Karpas-422 (cell line): Measurements from ENCODE around the gene CRIP3. TPM values are rescaled to one million over a fixed set of nuclear protein-coding genes. Genes with fewer than 3 reads are reported as not detected.

Experiments used
- DNase-seq: peaks from one replicate; pipeline ENCODE4 v3.0.0-alpha.2; 2015
- H2AFZ ChIP-seq: fragments of 200-600 bp; sonication (generic); 2 replicates; pipeline ENCODE4 v1.6.1; 2014; ENCODE audit warnings: antibody characterized with exemption, low read length, mixed read lengths
- H3K27ac ChIP-seq: fragments of 200-600 bp; sonication (generic); 2 replicates; pipeline ENCODE4 v1.5.1; 2014; ENCODE audit warnings: mild to moderate bottlenecking, low read length, moderate library complexity
- H3K27me3 ChIP-seq: fragments of 200-600 bp; sonication (generic); 2 replicates; pipeline ENCODE4 v1.6.1; 2014; ENCODE audit warnings: low read length, mixed read lengths
- H3K36me3 ChIP-seq: fragments of 200-600 bp; sonication (generic); 2 replicates; pipeline ENCODE4 v1.6.1; 2014; ENCODE audit warnings: low read length, mixed read lengths; ENCODE audit not compliant: insufficient read depth
- H3K4me1 ChIP-seq: fragments of 200-600 bp; sonication (generic); 2 replicates; pipeline ENCODE4 v1.6.1; 2014; ENCODE audit warnings: mild to moderate bottlenecking, low read length, mixed read lengths
- H3K4me2 ChIP-seq: fragments of 200-600 bp; sonication (generic); 2 replicates; pipeline ENCODE4 v1.6.1; 2014; ENCODE audit warnings: low read length, low read depth, mild to moderate bottlenecking; ENCODE audit not compliant: poor library complexity, severe bottlenecking
- H3K4me3 ChIP-seq: fragments of 200-600 bp; sonication (generic); 2 replicates; pipeline ENCODE4 v1.5.1; 2014; ENCODE audit warnings: mild to moderate bottlenecking, antibody characterized with exemption, low read length, mixed read lengths
- H3K79me2 ChIP-seq: fragments of 200-600 bp; sonication (generic); 2 replicates; pipeline ENCODE4 v1.6.1; 2014; ENCODE audit warnings: mild to moderate bottlenecking, low read length, mixed read lengths
- H3K9ac ChIP-seq: fragments of 200-600 bp; sonication (generic); 2 replicates; pipeline ENCODE4 v1.6.0; 2014; ENCODE audit warnings: low read length
- H3K9me2 ChIP-seq: fragments of 200-600 bp; sonication (generic), shearing (Covaris generic); replicated peaks from 2 replicates; pipeline ENCODE4 v1.6.0; 2014; ENCODE audit warnings: mild to moderate bottlenecking, low read length, moderate library complexity; ENCODE audit not compliant: insufficient read depth
- H3K9me3 ChIP-seq: fragments of 300-700, 200-600 bp; sonication (generic); 2 replicates; pipeline ENCODE4 v1.6.1; 2014; ENCODE audit warnings: low read length, mixed read lengths
- H4K20me1 ChIP-seq: fragments of 200-600 bp; sonication (generic); 2 replicates; pipeline ENCODE4 v1.6.1; 2014; ENCODE audit warnings: mild to moderate bottlenecking, antibody characterized with exemption, low read length, low read depth; ENCODE audit not compliant: insufficient read depth
- total RNA-seq: library from RNA; depleted of rRNA; stranded (reverse); fragments of >200 nt; shearing (Covaris generic); gene quantifications from 2 replicates; pipeline ENCODE4 v1.2.3, GENCODE V29; 2014; ENCODE audit warnings: low replicate concordance

The CRIP3 gene
- total RNA-seq, 1 experiment from 2014 or later, result 56.8 TPM

DNA sequence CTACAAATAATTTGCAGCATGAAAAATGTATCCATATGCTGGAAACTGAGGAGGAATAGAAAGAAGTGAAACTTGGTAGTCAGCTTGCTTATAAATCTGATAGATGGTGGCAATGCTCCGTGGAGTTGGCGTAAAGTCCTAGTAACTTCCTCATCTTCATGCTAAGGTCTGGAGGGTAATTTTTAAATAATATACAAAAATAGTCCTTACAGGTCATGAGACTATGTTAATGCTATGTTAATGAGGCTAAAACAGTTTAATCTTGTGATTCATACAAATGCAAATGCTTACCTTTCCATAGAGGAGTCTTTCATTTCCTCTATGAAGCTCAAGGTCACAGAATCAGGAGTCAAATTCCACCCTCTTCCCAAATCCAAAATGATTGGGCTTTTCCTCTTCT is 9.4 kb upstream of the CRIP3 start:
- peak overlapping the region; percentile 24; the same call in 1 of the 2 replicates for H2AFZ ChIP-seq
- H3K9me3 ChIP-seq, result no peaks in the 10 kb centered on the region
- peak overlapping the region; percentile 58 for H3K4me3 ChIP-seq
- H4K20me1 ChIP-seq, result no peaks in the 10 kb centered on the region
- no peaks in the 10 kb centered on the region for H3K36me3 ChIP-seq
- peaks cover 79% of the 10 kb centered on the region for H3K4me1 ChIP-seq
- peak; percentile 93 for DNase-seq
- H3K4me2 ChIP-seq, result peak overlapping the region; percentile 88
- H3K79me2 ChIP-seq, result no peaks in the 10 kb centered on the region
- no peaks in the 10 kb centered on the region for H3K9me2 ChIP-seq
- H3K27ac ChIP-seq, result peak overlapping the region; percentile 95
- no peaks in the 10 kb centered on the region for H3K27me3 ChIP-seq
- H3K9ac ChIP-seq, result peak overlapping the region; percentile 67

DNA sequence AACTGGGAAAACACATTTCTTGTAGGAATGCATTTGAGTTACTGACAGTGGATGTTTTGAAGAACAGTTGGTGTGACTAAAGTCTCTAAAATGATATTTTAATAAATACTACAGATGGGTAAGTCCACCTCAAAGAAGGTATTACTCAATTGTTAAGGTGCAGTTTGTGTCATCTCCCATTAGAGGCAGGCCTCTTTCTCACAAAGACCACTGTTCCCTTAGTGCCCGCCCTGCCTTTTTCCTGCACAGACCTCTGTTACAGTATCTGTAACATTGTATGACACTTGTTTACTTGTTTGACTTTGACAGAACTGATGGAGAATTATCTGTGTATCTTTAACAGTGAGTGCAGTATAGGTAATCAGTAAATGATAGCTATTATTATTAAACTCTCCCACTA is 5.2 kb upstream of the CRIP3 start:
- Histone ChIP-seq H3K4me1 (peaks cover 71% of the 10 kb centered on the region), H3K9me2 (no peaks in the 10 kb centered on the region), H2AFZ (peak overlapping the region; percentile 19; the same call in 1 of the 2 replicates), H3K27me3 (no peaks in the 10 kb centered on the region), H3K36me3 (no peaks in the 10 kb centered on the region), H3K9me3 (no peaks in the 10 kb centered on the region), H3K4me2 (no peak overlapping the region), H3K9ac (no peak overlapping the region), H3K27ac (peak overlapping the region; percentile 84), H4K20me1 (no peaks in the 10 kb centered on the region), H3K4me3 (no peak overlapping the region), H3K79me2 (no peaks in the 10 kb centered on the region)
- DNase-seq, result peak; percentile 58

DNA sequence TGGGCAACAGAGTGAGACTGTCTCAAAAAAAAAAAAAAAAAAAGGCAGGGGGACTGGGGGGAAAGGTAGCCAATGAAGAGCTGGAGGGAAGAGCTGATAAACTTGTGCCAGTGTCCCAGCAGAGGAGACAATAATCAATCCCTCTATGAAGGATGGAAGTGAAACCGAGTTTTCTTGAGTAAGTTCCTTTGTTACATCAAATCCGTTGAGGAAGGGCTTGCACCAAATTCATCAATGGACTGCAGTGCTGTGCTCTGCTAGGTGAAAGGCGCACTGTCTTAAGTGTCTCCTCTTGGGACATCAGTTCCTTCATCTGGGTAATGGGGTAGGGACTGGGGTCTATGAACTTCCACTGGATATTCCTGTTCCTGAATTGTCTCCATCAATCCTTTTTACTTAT is 3.0 kb upstream of the CRIP3 start:
- H3K4me3 ChIP-seq, result no peak overlapping the region
- H3K4me1 ChIP-seq, result peaks cover 63% of the 10 kb centered on the region
- no peaks in the 10 kb centered on the region for H3K36me3 ChIP-seq
- H4K20me1 ChIP-seq, result no peaks in the 10 kb centered on the region
- no peak overlapping the region for H3K27ac ChIP-seq
- no peaks in the 10 kb centered on the region for H3K9me3 ChIP-seq
- H3K9me2 ChIP-seq, result no peaks in the 10 kb centered on the region
- no peak overlapping the region for H2AFZ ChIP-seq
- H3K9ac ChIP-seq, result no peak overlapping the region
- H3K27me3 ChIP-seq, result no peaks in the 10 kb centered on the region
- peak; percentile 41 for DNase-seq
- no peak overlapping the region for H3K4me2 ChIP-seq
- H3K79me2 ChIP-seq, result no peaks in the 10 kb centered on the region

DNA sequence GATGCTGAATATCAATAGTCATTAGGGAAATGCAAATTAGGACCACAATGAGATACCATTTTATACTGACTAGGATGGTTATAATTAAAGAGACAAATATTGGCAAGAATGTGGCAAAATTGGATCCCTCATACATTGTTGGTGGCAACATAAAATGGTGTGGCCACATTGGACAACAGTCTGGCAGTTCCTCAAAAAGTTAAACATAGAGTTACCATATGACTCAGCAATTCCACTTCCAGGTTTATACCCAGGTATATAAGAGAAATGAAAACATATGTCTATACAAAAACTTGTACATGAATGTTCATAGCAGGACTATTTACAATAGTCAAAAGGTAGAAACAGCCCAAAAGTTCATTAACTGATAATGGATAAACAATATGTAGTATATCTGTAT is 2.0 kb upstream of the CRIP3 start:
- Histone ChIP-seq H3K9ac (no peak overlapping the region), H3K9me2 (no peaks in the 10 kb centered on the region), H3K36me3 (no peaks in the 10 kb centered on the region), H2AFZ (no peak overlapping the region), H3K27me3 (no peaks in the 10 kb centered on the region), H3K79me2 (no peaks in the 10 kb centered on the region), H3K27ac (no peak overlapping the region), H3K4me2 (no peak overlapping the region), H3K4me3 (no peak overlapping the region), H3K9me3 (no peaks in the 10 kb centered on the region), H3K4me1 (peaks cover 54% of the 10 kb centered on the region), H4K20me1 (0 out of 2 replicates have a peak, but pooled peaks cover 3% of the 10 kb centered on the region)
- DNase-seq, result no peak

DNA sequence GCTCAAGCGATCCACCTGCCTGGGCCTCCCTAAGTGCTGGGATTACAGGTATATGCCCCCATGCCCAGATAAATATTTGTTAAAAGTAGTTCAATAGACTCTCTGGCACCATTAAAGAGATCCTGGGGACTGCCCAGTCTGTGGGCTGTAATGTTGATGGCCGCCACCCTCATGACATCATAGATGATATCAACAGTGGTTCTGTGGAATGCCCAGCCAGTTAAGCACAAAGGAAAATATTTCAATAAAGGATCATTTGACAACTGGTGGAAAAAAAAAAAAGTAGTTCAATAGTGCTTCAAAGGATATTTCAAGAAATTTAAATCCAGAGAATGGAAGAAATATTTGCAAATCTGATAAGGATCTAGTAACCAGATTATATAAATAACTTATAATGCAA is 1.5 kb upstream of the CRIP3 start:
- no peaks in the 10 kb centered on the region for H3K9me3 ChIP-seq
- 0 out of 2 replicates have a peak, but pooled peaks cover 3% of the 10 kb centered on the region for H4K20me1 ChIP-seq
- peak; percentile 31 for DNase-seq
- no peak overlapping the region for H3K27ac ChIP-seq
- H3K4me2 ChIP-seq, result no peak overlapping the region
- H3K27me3 ChIP-seq, result no peaks in the 10 kb centered on the region
- H3K4me3 ChIP-seq, result no peak overlapping the region
- no peaks in the 10 kb centered on the region for H3K79me2 ChIP-seq
- no peaks in the 10 kb centered on the region for H3K9me2 ChIP-seq
- H3K9ac ChIP-seq, result no peak overlapping the region
- H2AFZ ChIP-seq, result no peak overlapping the region
- H3K4me1 ChIP-seq, result peaks cover 54% of the 10 kb centered on the region
- no peaks in the 10 kb centered on the region for H3K36me3 ChIP-seq

DNA sequence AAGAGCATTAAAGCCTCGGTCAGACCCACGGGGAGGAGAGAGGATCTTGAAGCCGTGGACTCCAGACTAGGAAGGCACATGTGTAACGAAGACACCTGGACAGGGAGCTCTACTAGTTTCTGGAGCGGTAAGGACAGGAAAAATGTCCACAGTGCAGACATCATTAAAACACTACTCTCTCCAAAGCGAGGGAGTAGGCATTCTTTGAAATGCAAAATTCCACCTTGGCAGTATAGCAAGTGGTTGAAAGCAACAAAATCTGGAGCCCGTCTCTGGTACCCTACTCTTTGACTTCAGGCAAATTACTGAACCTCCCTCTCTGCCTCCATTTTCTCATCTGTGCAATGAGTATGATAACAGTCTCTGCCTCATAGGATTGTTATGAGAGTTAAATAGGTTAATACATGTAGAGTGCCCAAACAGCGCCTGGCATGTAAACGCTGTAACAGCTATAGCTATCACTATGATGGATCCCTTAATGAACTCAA is 408 bp upstream of the CRIP3 start:
- Histone ChIP-seq H3K9ac (peak overlapping the region; percentile 71), H3K4me2 (peak overlapping the region; percentile 83), H3K9me2 (no peaks in the 10 kb centered on the region), H3K4me1 (peaks cover 50% of the 10 kb centered on the region), H3K27me3 (no peaks in the 10 kb centered on the region), H3K36me3 (no peaks in the 10 kb centered on the region), H3K79me2 (no peaks in the 10 kb centered on the region), H3K9me3 (no peaks in the 10 kb centered on the region), H3K27ac (no peak overlapping the region; the same call in 1 of the 2 replicates), H4K20me1 (0 out of 2 replicates have a peak, but pooled peaks cover 3% of the 10 kb centered on the region), H2AFZ (peak overlapping the region; percentile 89), H3K4me3 (peak overlapping the region; percentile 72)
- no peak for DNase-seq

DNA sequence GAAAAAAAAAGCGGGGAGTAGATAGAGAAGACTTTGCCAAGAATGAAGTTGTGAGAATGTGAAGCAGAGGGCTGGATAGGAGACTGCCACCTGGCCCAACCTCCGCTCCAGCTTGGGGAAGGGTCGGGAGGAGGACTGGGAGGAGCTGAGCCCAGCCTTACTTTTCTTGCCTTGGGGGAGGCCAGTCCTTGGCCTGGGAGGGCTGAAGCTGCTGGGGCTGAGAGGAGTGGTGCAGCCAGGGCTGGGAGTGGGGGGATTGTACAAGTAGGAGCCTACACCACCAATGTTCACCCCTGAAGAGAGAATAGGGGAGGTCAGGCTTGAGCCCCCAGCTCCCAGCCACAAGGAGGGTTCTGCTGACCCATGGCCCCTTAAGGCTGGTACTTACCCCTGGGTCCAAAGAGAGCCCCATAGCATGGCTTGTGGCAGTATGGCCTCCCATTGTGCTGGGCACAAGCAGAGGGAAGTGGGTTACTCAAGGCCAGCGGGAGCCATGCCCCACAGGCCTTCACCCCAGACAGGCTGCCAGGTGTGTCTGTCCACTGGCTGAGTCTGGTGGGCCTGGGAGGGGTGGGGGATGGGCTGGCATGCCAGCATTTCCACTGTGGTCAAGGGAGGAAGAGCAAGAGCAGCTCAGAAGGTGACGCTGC is 1.1 kb downstream of the CRIP3 start:
- no peaks in the 10 kb centered on the region for H3K79me2 ChIP-seq
- no peak overlapping the region for H2AFZ ChIP-seq
- H3K4me2 ChIP-seq, result peak overlapping the region; percentile 83
- H3K4me3 ChIP-seq, result peak overlapping the region; percentile 72; the same call in 1 of the 2 replicates
- H3K4me1 ChIP-seq, result peaks cover 35% of the 10 kb centered on the region
- DNase-seq, result peak; percentile 39
- no peaks in the 10 kb centered on the region for H3K27me3 ChIP-seq
- peak overlapping the region; percentile 71 for H3K9ac ChIP-seq
- H3K36me3 ChIP-seq, result no peaks in the 10 kb centered on the region
- H3K9me2 ChIP-seq, result no peaks in the 10 kb centered on the region
- no peak overlapping the region for H3K27ac ChIP-seq
- H4K20me1 ChIP-seq, result 0 out of 2 replicates have a peak, but pooled peaks cover 3% of the 10 kb centered on the region
- H3K9me3 ChIP-seq, result no peaks in the 10 kb centered on the region

DNA sequence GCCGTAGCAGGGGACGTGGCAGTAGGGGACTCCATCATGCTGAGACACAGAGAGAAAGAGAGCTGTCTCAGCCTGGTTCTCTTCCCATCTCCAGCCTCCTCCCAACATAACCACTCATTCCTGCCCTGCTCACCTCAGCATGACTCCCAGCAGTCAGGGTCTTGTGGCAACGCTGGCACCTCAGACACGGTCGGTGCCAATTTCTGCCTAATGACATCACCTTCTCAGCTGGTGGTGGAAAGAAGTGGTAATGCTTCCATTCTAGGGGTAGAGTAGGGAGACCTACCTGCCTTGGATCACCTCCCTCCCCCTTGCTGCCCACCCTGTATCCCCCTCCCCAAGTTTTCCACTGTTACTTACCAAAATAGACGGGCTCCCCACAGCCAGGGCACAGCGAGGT is 2.5 kb downstream of the CRIP3 start:
- no peak overlapping the region for H3K4me2 ChIP-seq
- H2AFZ ChIP-seq, result no peak overlapping the region
- H3K36me3 ChIP-seq, result no peaks in the 10 kb centered on the region
- H3K79me2 ChIP-seq, result no peaks in the 10 kb centered on the region
- peak; percentile 28 for DNase-seq
- no peaks in the 10 kb centered on the region for H3K9me2 ChIP-seq
- H3K27ac ChIP-seq, result no peak overlapping the region
- peaks cover 30% of the 10 kb centered on the region for H3K4me1 ChIP-seq
- H3K9ac ChIP-seq, result no peak overlapping the region
- no peak overlapping the region for H3K4me3 ChIP-seq
- no peaks in the 10 kb centered on the region for H3K27me3 ChIP-seq
- 0 out of 2 replicates have a peak, but pooled peaks cover 3% of the 10 kb centered on the region for H4K20me1 ChIP-seq
- no peaks in the 10 kb centered on the region for H3K9me3 ChIP-seq
